GM06990 (cell line): ENCODE results near the gene KCNH8.

Experiments used
- DNase-seq: peaks from one replicate; pipeline ENCODE4 v3.0.0-alpha.2; 2011; ENCODE audit not compliant: insufficient read length; ENCODE audit errors: extremely low read depth
- H3K27me3 ChIP-seq: replicated peaks from 2 replicates; pipeline ENCODE4 v1.6.0; 2011; ENCODE audit warnings: low read length; ENCODE audit not compliant: control insufficient read depth, insufficient read depth
- H3K36me3 ChIP-seq: 2 replicates; pipeline ENCODE4 v1.5.1; 2011; ENCODE audit warnings: low read length; ENCODE audit not compliant: control insufficient read depth, insufficient read depth
- H3K4me3 ChIP-seq: replicated peaks from 2 replicates; pipeline ENCODE4 v1.5.1; 2011; ENCODE audit warnings: low read depth, mild to moderate bottlenecking, control low read depth, low read length
- CTCF ChIP-seq: IDR thresholded peaks from 2 replicates; pipeline ENCODE4 v1.5.1; 2011; ENCODE audit warnings: low read length, control low read depth, mild to moderate bottlenecking, inconsistent platforms; ENCODE audit not compliant: insufficient read depth, poor library complexity, severe bottlenecking

KCNH8 gene

GRCh38 chr3:19256313-19256712, 108.0 kb downstream of the KCNH8 start:
- H3K4me3 ChIP-seq: no peak overlapping the region
- no peak for DNase-seq
- H3K36me3 ChIP-seq: no peaks in the 10 kb centered on the region
- H3K27me3 ChIP-seq: no peaks in the 10 kb centered on the region
- no peak for TF ChIP-seq CTCF

GRCh38 chr3:19263606-19264005, 115.3 kb downstream of the KCNH8 start:
- no peak for DNase-seq
- H3K36me3 ChIP-seq: no peaks in the 10 kb centered on the region
- TF ChIP-seq CTCF: no peak

GRCh38 chr3:19264424-19264823, 116.1 kb downstream of the KCNH8 start:
- no peak for TF ChIP-seq CTCF
- Histone ChIP-seq H3K27me3 (no peaks in the 10 kb centered on the region), H3K36me3 (no peaks in the 10 kb centered on the region), H3K4me3 (no peak overlapping the region)
- DNase-seq: no peak

More at GRCh38 chr3:19263606-19264005, 115.3 kb downstream of the KCNH8 start:
- Histone ChIP-seq H3K4me3 (no peak overlapping the region), H3K27me3 (no peaks in the 10 kb centered on the region)

GRCh38 chr3:19267040-19267439, 118.7 kb downstream of the KCNH8 start:
- no peak for DNase-seq

GRCh38 chr3:19270481-19270880, 122.2 kb downstream of the KCNH8 start:
- Histone ChIP-seq H3K36me3 (no peaks in the 10 kb centered on the region), H3K27me3 (no peaks in the 10 kb centered on the region), H3K4me3 (no peak overlapping the region)
- no peak for DNase-seq
- no peak for TF ChIP-seq CTCF

More at GRCh38 chr3:19267040-19267439, 118.7 kb downstream of the KCNH8 start:
- no peak overlapping the region for H3K4me3 ChIP-seq
- H3K36me3 ChIP-seq: no peaks in the 10 kb centered on the region
- no peak for TF ChIP-seq CTCF
- no peaks in the 10 kb centered on the region for H3K27me3 ChIP-seq

GRCh38 chr3:19272296-19272695, 124.0 kb downstream of the KCNH8 start:
- TF ChIP-seq CTCF: no peak
- DNase-seq: no peak
- Histone ChIP-seq H3K36me3 (no peaks in the 10 kb centered on the region), H3K27me3 (no peaks in the 10 kb centered on the region), H3K4me3 (no peak overlapping the region)
